HL-60 (cell line): Measurements from ENCODE around the gene CD302.

Experiments used
- POLR2AphosphoS5 ChIP-seq: IDR thresholded peaks from 2 replicates; pipeline ENCODE4 v1.6.1; 2012; ENCODE audit warnings: low read depth
- SPI1 ChIP-seq: IDR thresholded peaks from 2 replicates; pipeline ENCODE4 v1.6.1; 2012; ENCODE audit warnings: low read depth, mild to moderate bottlenecking, borderline replicate concordance
- TF ChIP-seq, protein P1 (sequence below): IDR thresholded peaks from 2 replicates; pipeline ENCODE4 v1.6.1; 2012; ENCODE audit warnings: low read depth; ENCODE audit not compliant: insufficient replicate concordance
- TF ChIP-seq, protein P2 (sequence below): IDR thresholded peaks from one replicate; pipeline ENCODE4 v1.5.1; 2011; ENCODE audit warnings: low read length, control low read depth, inconsistent platforms; ENCODE audit not compliant: insufficient read depth

DNA sequence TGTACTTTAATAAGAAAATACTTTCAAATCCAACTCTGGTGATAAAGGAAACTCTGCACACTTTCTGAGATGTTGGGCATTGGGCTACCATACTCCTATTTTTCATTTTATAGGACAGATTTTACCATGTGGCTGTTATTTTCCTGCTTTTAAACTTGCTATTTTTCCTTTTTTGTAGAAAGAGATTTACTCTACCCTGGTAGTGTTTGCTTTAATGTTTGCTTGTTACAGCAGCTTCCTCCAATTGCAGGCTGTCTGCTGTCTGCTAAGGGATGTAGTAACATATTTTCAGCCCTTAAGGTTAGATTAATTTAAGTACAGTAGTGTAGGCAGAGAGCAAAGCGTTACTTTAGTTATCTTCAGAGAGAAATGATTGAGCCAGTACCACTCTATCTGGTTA, 47.1 kb downstream of the CD302 start:
- TF ChIP-seq, protein P1, sequence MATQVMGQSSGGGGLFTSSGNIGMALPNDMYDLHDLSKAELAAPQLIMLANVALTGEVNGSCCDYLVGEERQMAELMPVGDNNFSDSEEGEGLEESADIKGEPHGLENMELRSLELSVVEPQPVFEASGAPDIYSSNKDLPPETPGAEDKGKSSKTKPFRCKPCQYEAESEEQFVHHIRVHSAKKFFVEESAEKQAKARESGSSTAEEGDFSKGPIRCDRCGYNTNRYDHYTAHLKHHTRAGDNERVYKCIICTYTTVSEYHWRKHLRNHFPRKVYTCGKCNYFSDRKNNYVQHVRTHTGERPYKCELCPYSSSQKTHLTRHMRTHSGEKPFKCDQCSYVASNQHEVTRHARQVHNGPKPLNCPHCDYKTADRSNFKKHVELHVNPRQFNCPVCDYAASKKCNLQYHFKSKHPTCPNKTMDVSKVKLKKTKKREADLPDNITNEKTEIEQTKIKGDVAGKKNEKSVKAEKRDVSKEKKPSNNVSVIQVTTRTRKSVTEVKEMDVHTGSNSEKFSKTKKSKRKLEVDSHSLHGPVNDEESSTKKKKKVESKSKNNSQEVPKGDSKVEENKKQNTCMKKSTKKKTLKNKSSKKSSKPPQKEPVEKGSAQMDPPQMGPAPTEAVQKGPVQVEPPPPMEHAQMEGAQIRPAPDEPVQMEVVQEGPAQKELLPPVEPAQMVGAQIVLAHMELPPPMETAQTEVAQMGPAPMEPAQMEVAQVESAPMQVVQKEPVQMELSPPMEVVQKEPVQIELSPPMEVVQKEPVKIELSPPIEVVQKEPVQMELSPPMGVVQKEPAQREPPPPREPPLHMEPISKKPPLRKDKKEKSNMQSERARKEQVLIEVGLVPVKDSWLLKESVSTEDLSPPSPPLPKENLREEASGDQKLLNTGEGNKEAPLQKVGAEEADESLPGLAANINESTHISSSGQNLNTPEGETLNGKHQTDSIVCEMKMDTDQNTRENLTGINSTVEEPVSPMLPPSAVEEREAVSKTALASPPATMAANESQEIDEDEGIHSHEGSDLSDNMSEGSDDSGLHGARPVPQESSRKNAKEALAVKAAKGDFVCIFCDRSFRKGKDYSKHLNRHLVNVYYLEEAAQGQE = no peak
- TF ChIP-seq, protein P2, sequence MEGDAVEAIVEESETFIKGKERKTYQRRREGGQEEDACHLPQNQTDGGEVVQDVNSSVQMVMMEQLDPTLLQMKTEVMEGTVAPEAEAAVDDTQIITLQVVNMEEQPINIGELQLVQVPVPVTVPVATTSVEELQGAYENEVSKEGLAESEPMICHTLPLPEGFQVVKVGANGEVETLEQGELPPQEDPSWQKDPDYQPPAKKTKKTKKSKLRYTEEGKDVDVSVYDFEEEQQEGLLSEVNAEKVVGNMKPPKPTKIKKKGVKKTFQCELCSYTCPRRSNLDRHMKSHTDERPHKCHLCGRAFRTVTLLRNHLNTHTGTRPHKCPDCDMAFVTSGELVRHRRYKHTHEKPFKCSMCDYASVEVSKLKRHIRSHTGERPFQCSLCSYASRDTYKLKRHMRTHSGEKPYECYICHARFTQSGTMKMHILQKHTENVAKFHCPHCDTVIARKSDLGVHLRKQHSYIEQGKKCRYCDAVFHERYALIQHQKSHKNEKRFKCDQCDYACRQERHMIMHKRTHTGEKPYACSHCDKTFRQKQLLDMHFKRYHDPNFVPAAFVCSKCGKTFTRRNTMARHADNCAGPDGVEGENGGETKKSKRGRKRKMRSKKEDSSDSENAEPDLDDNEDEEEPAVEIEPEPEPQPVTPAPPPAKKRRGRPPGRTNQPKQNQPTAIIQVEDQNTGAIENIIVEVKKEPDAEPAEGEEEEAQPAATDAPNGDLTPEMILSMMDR = no peak
- TF ChIP-seq SPI1 (no peak), POLR2AphosphoS5 (no peak)
